GM12878 (cell line): ENCODE measurements around the gene DPH1. TPM values are rescaled to one million over a fixed set of nuclear protein-coding genes. Genes with fewer than 3 reads are reported as not detected.

Source experiments
- ATAC-seq: fragments of 200-7000 bp; cut with Tn5 transposase; 3 replicates; pipeline ENCODE4 v1.9.1; 2020; ENCODE audit warnings: mild to moderate bottlenecking, moderate library complexity
- BruUV-seq: library from RNA; stranded (reverse); fragments of 400-500 nt; replicated peaks from 2 replicates; lab custom pipeline; 2021; lab: Mats Ljungman, UMichigan
- CTCF ChIA-PET: fragments of 300-600 bp; sonication (Branson Sonifier 250); formaldehyde crosslinking; extraction: SDS; loops from one replicate; lab custom pipeline; 2021; ENCODE audit warnings: inconsistent platforms; lab: Yijun Ruan, JAX
- POLR2A ChIA-PET: fragments of 350-600 bp; formaldehyde crosslinking; extraction: SDS; loops from one replicate; lab custom pipeline; 2021; ENCODE audit warnings: inconsistent platforms; lab: Charles Lee
- RAD21 ChIA-PET: fragments of 300-600 bp; sonication (Branson Sonifier 250); formaldehyde crosslinking; loops from one replicate; lab custom pipeline; 2023; ENCODE audit warnings: antibody characterized with exemption; ENCODE audit not compliant: unreplicated experiment; lab: Charles Lee
- SMC1A ChIA-PET: fragments of 300-600 bp; sonication (Branson Sonifier 250); formaldehyde crosslinking; loops from one replicate; lab custom pipeline; 2023; ENCODE audit not compliant: unreplicated experiment, uncharacterized antibody; lab: Charles Lee
- DNase-seq: peaks from one replicate; pipeline ENCODE4 v3.0.0-alpha.2; 2011; ENCODE audit warnings: low read depth, low spot score
- FAIRE-seq: peaks from 3 replicates; lab custom pipeline; 2011; peaks lifted over from hg19 to GRCh38; lab: Jason Lieb, UNC
- H2AFZ ChIP-seq: 2 replicates; pipeline ENCODE4 v1.6.0; 2011; ENCODE audit warnings: low read depth, low read length, control low read depth; ENCODE audit not compliant: control insufficient read depth
- H3K27ac ChIP-seq: 2 replicates; pipeline ENCODE4 v1.5.1; 2011; ENCODE audit warnings: control low read depth; ENCODE audit not compliant: control insufficient read depth, insufficient read depth
- H3K27me3 ChIP-seq, 2 experiments: replicated peaks in 1 of 2; 2 replicates each; pipeline versions ENCODE4 v1.6.0 to v1.6.1; 2011; ENCODE audit warnings: low read length in 1 of 2; ENCODE audit not compliant: control insufficient read depth in 2 of 2, insufficient read depth in 2 of 2
- H3K36me3 ChIP-seq, 2 experiments: 2 replicates each; pipeline ENCODE4 v1.5.1; 2011; ENCODE audit warnings: low read length in 1 of 2; ENCODE audit not compliant: control insufficient read depth in 2 of 2, insufficient read depth in 2 of 2
- H3K4me1 ChIP-seq: 2 replicates; pipeline ENCODE4 v1.6.1; 2011; ENCODE audit warnings: mild to moderate bottlenecking, low read length, moderate library complexity, mixed read lengths; ENCODE audit not compliant: control insufficient read depth, insufficient read depth
- H3K4me2 ChIP-seq: 2 replicates; pipeline ENCODE4 v1.6.0; 2011; ENCODE audit warnings: control low read depth; ENCODE audit not compliant: control insufficient read depth, insufficient read depth
- H3K4me3 ChIP-seq: fragments of 200-600 bp; sonication (generic); 2 replicates; pipeline ENCODE4 v1.5.1; 2016
- H3K79me2 ChIP-seq: 2 replicates; pipeline ENCODE4 v1.6.0; 2011; ENCODE audit warnings: low read length; ENCODE audit not compliant: control insufficient read depth, insufficient read depth
- H3K9ac ChIP-seq: 2 replicates; pipeline ENCODE4 v1.8.0; 2011; ENCODE audit warnings: low read length, control low read depth, mixed read lengths; ENCODE audit not compliant: control insufficient read depth, insufficient read depth
- H3K9me3 ChIP-seq: replicated peaks from 3 replicates; pipeline ENCODE4 v1.5.1; 2011; ENCODE audit warnings: mild to moderate bottlenecking, low read length; ENCODE audit not compliant: control insufficient read depth, insufficient read depth
- H4K20me1 ChIP-seq: 2 replicates; pipeline ENCODE4 v1.6.0; 2011; ENCODE audit not compliant: control insufficient read depth, insufficient read depth
- BACH1 ChIP-seq: fragments of 450-650 bp; IDR thresholded peaks from 2 replicates; pipeline ENCODE4 v1.6.1; 2017; ENCODE audit warnings: mild to moderate bottlenecking, borderline replicate concordance
- CHD1 ChIP-seq: IDR thresholded peaks from 2 replicates; pipeline ENCODE4 v1.6.1; 2012; ENCODE audit warnings: low read depth, low read length, improper control_type of control experiment
- EZH2 ChIP-seq: IDR thresholded peaks from 2 replicates; pipeline ENCODE4 v1.6.1; 2012; ENCODE audit warnings: low read depth, mild to moderate bottlenecking, control low read depth, inconsistent platforms, low read length, borderline replicate concordance; ENCODE audit not compliant: control insufficient read depth
- FOXM1 ChIP-seq: IDR thresholded peaks from 2 replicates; pipeline ENCODE4 v1.6.1; 2012; ENCODE audit warnings: low read depth, mild to moderate bottlenecking, inconsistent platforms, low read length, moderate library complexity
- NFYA ChIP-seq: IDR thresholded peaks from 2 replicates; pipeline ENCODE4 v1.6.1; 2011; ENCODE audit warnings: low read depth, mild to moderate bottlenecking, low read length, improper control_type of control experiment, borderline replicate concordance
- RUNX3 ChIP-seq: IDR thresholded peaks from 2 replicates; pipeline ENCODE4 v1.6.1; 2012; ENCODE audit warnings: low read length, inconsistent platforms
- TARDBP ChIP-seq: IDR thresholded peaks from 2 replicates; pipeline ENCODE4 v1.6.1; 2016; ENCODE audit warnings: borderline replicate concordance
- ZNF207 ChIP-seq: fragments of 450-650 bp; IDR thresholded peaks from 2 replicates; pipeline ENCODE4 v1.6.1; 2014; ENCODE audit warnings: antibody characterized with exemption, mild to moderate bottlenecking, borderline replicate concordance
- ZZZ3 ChIP-seq: IDR thresholded peaks from 2 replicates; pipeline ENCODE4 v1.6.1; 2011; ENCODE audit warnings: low read depth; ENCODE audit not compliant: control insufficient read depth, insufficient read length
- WGBS: methylation state at CpG from one replicate; pipeline ENCODE4 v1.1.6; 2016; ENCODE audit warnings: low lambda C conversion rate; ENCODE audit not compliant: insufficient replicate concordance, insufficient coverage; ENCODE audit errors: missing lambda C conversion rate; 5-methylcytosine and 5-hydroxymethylcytosine counted together
- in situ Hi-C: fragments of 300-500 bp; cut with MboI; formaldehyde crosslinking; loops from 9 replicates; pipeline ENCODE4 v1.14.3; 2018; ENCODE audit warnings: mixed read lengths
- intact Hi-C: fragments of 100-400 bp; cut with micrococcal nuclease; formaldehyde crosslinking; loops from one replicate; pipeline ENCODE4 v1.14.2; 2022; ENCODE audit not compliant: unreplicated experiment
- polyA plus RNA-seq, 11 experiments: library from polyadenylated mRNA; depleted of rRNA in 4 of 11; unstranded in 6 of 11; stranded (reverse) in 5 of 11; fragments of >200 nt; fragmentation: Nextera tagmentation in 4 of 11; fragmentation: Illumina TruSeq in 1 of 11; extraction: Ambion mirVana in 4 of 11; extraction: Trizol in 1 of 11; gene quantifications; 1 replicate in 1 of 11; 2 replicates in 10 of 11; pipeline versions ENCODE4 v1.2.1 to v1.2.3, GENCODE V29; 2011 to 2016; ENCODE audit warnings: inconsistent platforms in 2 of 11, missing spikeins in 2 of 11, low read depth in 1 of 11
- total RNA-seq, 4 experiments: library from RNA; depleted of rRNA in 3 of 4; stranded (reverse); fragments of >200 nt in 3 of 4; fragmentation: Illumina TruSeq in 1 of 4; extraction: Trizol in 1 of 4; gene quantifications; 2 replicates each; pipeline versions ENCODE4 v1.2.1 to v1.2.3, GENCODE V29; 2013 to 2021
- TF ChIP-seq, protein P1 (sequence below), 3 experiments: IDR thresholded peaks in 2 of 3; conservative IDR thresholded peaks in 1 of 3; 2 replicates each; pipeline ENCODE4 v1.5.1; 2011; ENCODE audit warnings: low read depth in 3 of 3, low read length in 3 of 3, mild to moderate bottlenecking in 3 of 3, control low read depth in 2 of 3, moderate library complexity in 2 of 3, inconsistent platforms in 1 of 3, mixed read lengths in 1 of 3; ENCODE audit not compliant: control insufficient read depth in 2 of 3, insufficient read depth in 1 of 3; ENCODE audit errors: extremely low read depth in 1 of 3

DPH1 gene
- total and polyA plus RNA-seq, 10 of the 15 experiments (the other 5 are each of a cell fraction or from before 2014, with no cell fraction given), result 0.29 to 33.6 (median 20.2) TPM

DNA sequence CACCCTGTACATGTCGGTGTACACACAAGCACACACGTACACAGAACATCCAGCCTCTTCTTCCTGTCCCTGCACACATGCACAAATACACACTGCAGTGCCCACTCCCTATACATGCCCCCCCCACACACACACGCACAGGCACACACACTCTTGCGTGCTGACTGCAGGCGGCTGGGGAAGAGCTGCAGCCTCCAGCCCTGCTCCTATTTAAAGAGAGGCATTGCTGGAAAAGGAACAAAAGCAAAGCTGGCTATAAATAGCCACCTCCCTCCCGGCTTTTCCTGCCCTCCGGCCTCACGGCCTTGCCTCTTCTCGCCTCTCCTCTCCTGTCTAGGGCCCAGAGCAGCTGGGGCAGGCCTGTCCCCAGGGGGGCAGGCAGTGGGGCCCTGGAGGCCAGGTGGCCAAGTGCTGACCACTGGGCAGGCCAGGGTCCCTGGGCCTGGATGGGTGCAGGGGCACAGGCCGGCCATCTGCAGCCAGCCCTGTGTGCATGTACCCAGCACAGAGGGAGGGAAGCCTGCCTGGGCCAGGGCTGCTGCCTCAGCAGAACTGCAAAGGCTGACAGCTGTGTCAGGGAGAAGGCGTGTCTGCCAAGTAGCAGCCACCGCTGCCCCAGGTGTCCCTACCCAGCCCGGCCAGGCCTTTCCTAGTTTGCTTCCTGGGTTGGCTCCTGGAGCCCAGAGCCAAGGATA is 30.2 kb upstream of the DPH1 start:
- Histone ChIP-seq H3K4me3 (no peak overlapping the region), H2AFZ (no peak overlapping the region), H3K79me2 (no peaks in the 10 kb centered on the region), H3K4me1 (no peaks in the 10 kb centered on the region), H4K20me1 (no peaks in the 10 kb centered on the region), H3K4me2 (no peak overlapping the region), H3K9me3 (no peaks in the 10 kb centered on the region), H3K27me3 (peaks cover 1 to 3% of the 10 kb centered on the region in 2 experiments; a peak in 2 of 4 replicates), H3K36me3 (no peaks in the 10 kb centered on the region), H3K9ac (no peak overlapping the region), H3K27ac (no peak overlapping the region)
- ATAC-seq, result no peak
- 33% methylated on average over 13 of the region's 13 CpGs for WGBS
- TF ChIP-seq, protein P1, sequence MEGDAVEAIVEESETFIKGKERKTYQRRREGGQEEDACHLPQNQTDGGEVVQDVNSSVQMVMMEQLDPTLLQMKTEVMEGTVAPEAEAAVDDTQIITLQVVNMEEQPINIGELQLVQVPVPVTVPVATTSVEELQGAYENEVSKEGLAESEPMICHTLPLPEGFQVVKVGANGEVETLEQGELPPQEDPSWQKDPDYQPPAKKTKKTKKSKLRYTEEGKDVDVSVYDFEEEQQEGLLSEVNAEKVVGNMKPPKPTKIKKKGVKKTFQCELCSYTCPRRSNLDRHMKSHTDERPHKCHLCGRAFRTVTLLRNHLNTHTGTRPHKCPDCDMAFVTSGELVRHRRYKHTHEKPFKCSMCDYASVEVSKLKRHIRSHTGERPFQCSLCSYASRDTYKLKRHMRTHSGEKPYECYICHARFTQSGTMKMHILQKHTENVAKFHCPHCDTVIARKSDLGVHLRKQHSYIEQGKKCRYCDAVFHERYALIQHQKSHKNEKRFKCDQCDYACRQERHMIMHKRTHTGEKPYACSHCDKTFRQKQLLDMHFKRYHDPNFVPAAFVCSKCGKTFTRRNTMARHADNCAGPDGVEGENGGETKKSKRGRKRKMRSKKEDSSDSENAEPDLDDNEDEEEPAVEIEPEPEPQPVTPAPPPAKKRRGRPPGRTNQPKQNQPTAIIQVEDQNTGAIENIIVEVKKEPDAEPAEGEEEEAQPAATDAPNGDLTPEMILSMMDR (IDR thresholded peaks at IDR 0.05 in 2 of 3, conservative IDR thresholded peaks at IDR 0.05 in 1 of 3; ENCODE audit: control insufficient read depth in 2 of 3, extremely low read depth in 1 of 3, insufficient read depth in 1 of 3, low read depth in 3 of 3, low read length in 3 of 3), result no peak
- TF ChIP-seq EZH2 (no peak), RUNX3 (no peak), NFYA (no peak), ZNF207 (no peak), BACH1 (no peak), TARDBP (no peak), CHD1 (no peak), FOXM1 (no peak), ZZZ3 (no peak)
- DNase-seq, result no peak
- ChIA-PET CTCF (no interaction called here), POLR2A (no interaction called here), SMC1A (no interaction called here), RAD21 (no interaction called here)
- FAIRE-seq, result no peak
- intact Hi-C loops (no loop called here), in situ Hi-C loops (loop anchor here (25.0 kb wide), 1 partner anchor 87 kb away; no protein-coding TSS in a partner anchor)
- no TSS peak for BruUV-seq
